MM.1S (cell line): ENCODE data around the gene ATF7IP2.

Experiments
- CTCF ChIP-seq: fragments of 300-600 bp; sonication (generic); IDR thresholded peaks from 2 replicates; pipeline ENCODE4 v1.5.1; 2016; ENCODE audit warnings: antibody characterized with exemption, low read length, mixed read lengths
- EZH2 ChIP-seq: fragments of 300-600 bp; sonication (generic); optimal IDR thresholded peaks from 2 replicates; pipeline ENCODE3; 2017; ENCODE audit warnings: low read depth, mild to moderate bottlenecking, antibody characterized with exemption, low read length, mixed read lengths
- EZH2phosphoT487 ChIP-seq: fragments of 300-600 bp; sonication (generic); IDR thresholded peaks from 2 replicates; pipeline ENCODE4 v1.6.1; 2018; ENCODE audit warnings: antibody characterized with exemption, low read length

GRCh38 chr16:10412935-10413601 is 27.2 kb downstream of the ATF7IP2 start:
- no peak for TF ChIP-seq EZH2
- TF ChIP-seq CTCF: no peak
- no peak for TF ChIP-seq EZH2phosphoT487
